ENCODE results near the gene TLR5.
A peak's percentile ranks its signal among the peaks of the same experiment; 100 is the strongest.
"Not testable (repeated sequence)": the region's sequence is repeated elsewhere in the genome, so short reads cannot be mapped to it uniquely, and the experiment has no call there.

Gene TLR5

GRCh38 chr1:223142795-223143536 is at the start of gene TLR5:
Gene TLR5, minus strand, starts transcription at chr1:223143248. Its CDS starts 30,217 bp downstream, at chr1:223113031.
- H3K4me3 ChIP-seq (ENCODE audit: low read depth, low read length): peak within 1 kb of the TSS; percentile 48

GRCh38 chr1:223189903-223190724 is 47.1 kb upstream of the TLR5 start:
- no peak overlapping the region for H3K4me3 ChIP-seq (ENCODE audit: low read depth, low read length)

GRCh38 chr1:223189525-223189902 is 46.5 kb upstream of the TLR5 start:
- no peak overlapping the region for H3K4me3 ChIP-seq (ENCODE audit: low read depth, low read length)

- H3K4me3 ChIP-seq (ENCODE audit: low read depth, low read length): no peak overlapping the region
These were observed 45.7 kb upstream of the TLR5 start for GRCh38 chr1:223188618-223189356.

- no peak overlapping the region for H3K4me3 ChIP-seq (ENCODE audit: low read depth, low read length)
These were observed 43.8 kb upstream of the TLR5 start for GRCh38 chr1:223186800-223187199.

- H3K4me3 ChIP-seq (ENCODE audit: low read depth, low read length): no peak overlapping the region
These were observed 40.3 kb upstream of the TLR5 start for GRCh38 chr1:223183268-223183862.

GRCh38 chr1:223180731-223181321 is 37.8 kb upstream of the TLR5 start:
- H3K4me3 ChIP-seq (ENCODE audit: low read depth, low read length): no peak overlapping the region

- H3K4me3 ChIP-seq (ENCODE audit: low read depth, low read length): no peak overlapping the region
These were observed 36.7 kb upstream of the TLR5 start for GRCh38 chr1:223179786-223180185.

GRCh38 chr1:223179280-223179679 is 36.2 kb upstream of the TLR5 start:
- H3K4me3 ChIP-seq (ENCODE audit: low read depth, low read length): no peak overlapping the region

GRCh38 chr1:223177681-223178080 is 34.6 kb upstream of the TLR5 start:
- no peak overlapping the region for H3K4me3 ChIP-seq (ENCODE audit: low read depth, low read length)

GRCh38 chr1:223176437-223176836 is 33.4 kb upstream of the TLR5 start:
- no peak overlapping the region for H3K4me3 ChIP-seq (ENCODE audit: low read depth, low read length)

GRCh38 chr1:223175633-223176032 is 32.6 kb upstream of the TLR5 start:
- H3K4me3 ChIP-seq (ENCODE audit: low read depth, low read length): no peak overlapping the region

- no peak overlapping the region for H3K4me3 ChIP-seq (ENCODE audit: low read depth, low read length)
These were observed 32.0 kb upstream of the TLR5 start for GRCh38 chr1:223175032-223175431.

GRCh38 chr1:223169458-223169857 is 26.4 kb upstream of the TLR5 start:
- not testable (repeated sequence) for H3K4me3 ChIP-seq (ENCODE audit: low read depth, low read length)

GRCh38 chr1:223161321-223161720 is 18.3 kb upstream of the TLR5 start:
- H3K4me3 ChIP-seq (ENCODE audit: low read depth, low read length): no peak overlapping the region

- no peak overlapping the region for H3K4me3 ChIP-seq (ENCODE audit: low read depth, low read length)
These were observed 13.3 kb upstream of the TLR5 start for GRCh38 chr1:223156343-223156742.

- H3K4me3 ChIP-seq (ENCODE audit: low read depth, low read length): no peak overlapping the region
These were observed 12.1 kb upstream of the TLR5 start for GRCh38 chr1:223155153-223155552.

GRCh38 chr1:223153177-223154119 is 10.4 kb upstream of the TLR5 start:
- no peak overlapping the region for H3K4me3 ChIP-seq (ENCODE audit: low read depth, low read length)

GRCh38 chr1:223152399-223152798 is 9.4 kb upstream of the TLR5 start:
- no peak overlapping the region for H3K4me3 ChIP-seq (ENCODE audit: low read depth, low read length)

- H3K4me3 ChIP-seq (ENCODE audit: low read depth, low read length): no peak overlapping the region
These were observed 7.4 kb upstream of the TLR5 start for GRCh38 chr1:223150443-223150842.

All from iPS-11a (cell line).